Measurements from ENCODE around the gene CELSR1.

GRCh38 chr22:46397951-46398350 lies 139.5 kb downstream of the CELSR1 start:
- no peak for TF ChIP-seq CTCF (IDR thresholded peaks at IDR 0.05; ENCODE audit: insufficient read depth, low read length)
- TF ChIP-seq REST (IDR thresholded peaks at IDR 0.05; ENCODE audit: insufficient replicate concordance, low read depth), result no peak
- TF ChIP-seq POLR2AphosphoS5 (IDR thresholded peaks at IDR 0.05; ENCODE audit: low read depth), result no peak
